Osteoblast (primary cell): ENCODE results near the gene DHRS1. TPM values are rescaled to one million over a fixed set of nuclear protein-coding genes. Genes with fewer than 3 reads are reported as not detected.

Experiments used
- DNase-seq: peaks from one replicate; pipeline ENCODE4 v3.0.0; 2011; ENCODE audit warnings: low spot score, mixed read lengths; ENCODE audit not compliant: insufficient read length; ENCODE audit errors: missing footprints
- H2AFZ ChIP-seq: 2 replicates; pipeline ENCODE4 v1.6.0; 2011; ENCODE audit warnings: mild to moderate bottlenecking, low read length
- H3K27ac ChIP-seq: 2 replicates; pipeline ENCODE4 v1.5.1; 2011; ENCODE audit warnings: mild to moderate bottlenecking, low read depth, low read length, moderate library complexity
- H3K27me3 ChIP-seq: 2 replicates; pipeline ENCODE4 v1.6.0; 2012; ENCODE audit warnings: mild to moderate bottlenecking, control low read depth, inconsistent platforms, low read length, moderate library complexity; ENCODE audit not compliant: insufficient read depth
- H3K36me3 ChIP-seq: 2 replicates; pipeline ENCODE4 v1.5.1; 2011; ENCODE audit warnings: mild to moderate bottlenecking, low read length, control low read depth, moderate library complexity; ENCODE audit not compliant: insufficient read depth
- H3K4me1 ChIP-seq: 2 replicates; pipeline ENCODE4 v1.5.1; 2011; ENCODE audit warnings: mild to moderate bottlenecking, low read length, control low read depth, moderate library complexity; ENCODE audit not compliant: insufficient read depth
- H3K4me2 ChIP-seq: 2 replicates; pipeline ENCODE4 v1.6.0; 2011; ENCODE audit warnings: mild to moderate bottlenecking, low read length; ENCODE audit not compliant: insufficient read depth
- H3K4me3 ChIP-seq: fragments of 200-600 bp; sonication (generic); 3 replicates; pipeline ENCODE4 v1.5.1; 2012; ENCODE audit warnings: mild to moderate bottlenecking, low read length, inconsistent platforms; ENCODE audit not compliant: insufficient read depth
- H3K79me2 ChIP-seq: 2 replicates; pipeline ENCODE4 v1.6.0; 2012; ENCODE audit warnings: mild to moderate bottlenecking, low read length, control low read depth, inconsistent platforms; ENCODE audit not compliant: insufficient read depth
- H3K9me3 ChIP-seq: 2 replicates; pipeline ENCODE4 v1.5.1; 2011; ENCODE audit warnings: low read depth, low read length, control low read depth
- H4K20me1 ChIP-seq: 2 replicates; pipeline ENCODE4 v1.6.0; 2012; ENCODE audit warnings: mild to moderate bottlenecking, low read length, control low read depth; ENCODE audit not compliant: insufficient read depth
- total RNA-seq: library from RNA; depleted of rRNA; stranded (reverse); fragments of >200 nt; gene quantifications from 2 replicates; pipeline ENCODE4 v1.2.3, GENCODE V29; 2012
- TF ChIP-seq, protein P1 (sequence below): IDR thresholded peaks from 2 replicates; pipeline ENCODE4 v1.5.1; 2011; ENCODE audit warnings: mild to moderate bottlenecking, low read depth, low read length, moderate library complexity; ENCODE audit errors: extremely low read depth

Gene DHRS1
- total RNA-seq, 1 donor = 9.8 TPM

DNA sequence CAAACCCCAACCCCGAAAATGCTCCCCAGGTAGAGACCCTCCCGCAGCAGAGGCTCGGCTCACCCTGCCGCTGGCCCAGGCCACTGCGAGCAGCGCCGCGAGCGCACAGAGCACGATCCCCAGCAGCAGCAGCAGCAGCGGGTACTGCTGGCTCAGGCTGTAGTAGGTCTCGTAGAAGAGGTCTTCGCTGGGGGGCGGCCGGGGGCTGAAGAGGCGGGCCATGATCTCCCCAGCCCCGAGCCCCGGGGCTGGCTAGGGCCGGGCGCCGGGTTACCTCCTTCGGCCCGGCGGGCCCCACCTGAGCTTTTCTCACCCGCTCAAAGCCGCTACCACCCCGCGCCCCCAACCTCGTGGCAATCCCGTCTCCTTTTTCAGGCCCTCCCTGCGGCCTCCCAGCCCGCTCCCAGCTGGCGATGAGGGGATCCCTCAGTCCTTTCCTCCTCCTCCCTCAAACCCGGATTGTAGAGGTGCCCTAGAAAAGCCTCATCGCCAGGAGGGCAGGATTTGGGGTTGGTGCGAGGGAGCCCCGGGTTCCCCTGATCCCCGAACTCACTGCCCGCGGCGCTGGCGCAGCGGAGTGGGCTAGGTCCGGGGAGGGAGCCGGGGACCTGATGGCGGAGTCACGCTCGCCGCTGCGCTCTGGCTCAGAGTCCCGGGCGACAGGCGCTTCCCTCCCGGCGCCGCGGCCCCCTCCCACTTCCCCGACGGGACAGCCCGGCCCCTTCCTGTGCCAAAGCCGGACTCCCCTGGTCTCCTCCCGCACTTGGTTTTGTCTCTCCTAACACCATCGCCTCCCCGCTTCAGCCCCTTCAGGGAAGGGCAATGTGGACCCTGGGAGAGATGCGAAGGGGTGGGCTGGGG lies 35.1 kb upstream of the DHRS1 start, which contains the start of gene ADCY4:
Gene ADCY4 (minus strand): TSS at position 641 of the 861 bp plus-strand sequence. CDS start 419 bp downstream, at position 222.
- H3K4me2 ChIP-seq = peak within 1 kb of the TSS; percentile 93
- peak within 1 kb of the TSS; percentile 54 for H3K27ac ChIP-seq
- no peaks in the 10 kb centered on the region for H4K20me1 ChIP-seq
- peaks cover 4% of the 10 kb centered on the region for H3K79me2 ChIP-seq
- no peaks in the 10 kb centered on the region for H3K27me3 ChIP-seq
- no peaks in the 10 kb centered on the region for H3K36me3 ChIP-seq
- peak; percentile 92 for DNase-seq
- H3K9me3 ChIP-seq = no peaks in the 10 kb centered on the region
- TF ChIP-seq, protein P1, sequence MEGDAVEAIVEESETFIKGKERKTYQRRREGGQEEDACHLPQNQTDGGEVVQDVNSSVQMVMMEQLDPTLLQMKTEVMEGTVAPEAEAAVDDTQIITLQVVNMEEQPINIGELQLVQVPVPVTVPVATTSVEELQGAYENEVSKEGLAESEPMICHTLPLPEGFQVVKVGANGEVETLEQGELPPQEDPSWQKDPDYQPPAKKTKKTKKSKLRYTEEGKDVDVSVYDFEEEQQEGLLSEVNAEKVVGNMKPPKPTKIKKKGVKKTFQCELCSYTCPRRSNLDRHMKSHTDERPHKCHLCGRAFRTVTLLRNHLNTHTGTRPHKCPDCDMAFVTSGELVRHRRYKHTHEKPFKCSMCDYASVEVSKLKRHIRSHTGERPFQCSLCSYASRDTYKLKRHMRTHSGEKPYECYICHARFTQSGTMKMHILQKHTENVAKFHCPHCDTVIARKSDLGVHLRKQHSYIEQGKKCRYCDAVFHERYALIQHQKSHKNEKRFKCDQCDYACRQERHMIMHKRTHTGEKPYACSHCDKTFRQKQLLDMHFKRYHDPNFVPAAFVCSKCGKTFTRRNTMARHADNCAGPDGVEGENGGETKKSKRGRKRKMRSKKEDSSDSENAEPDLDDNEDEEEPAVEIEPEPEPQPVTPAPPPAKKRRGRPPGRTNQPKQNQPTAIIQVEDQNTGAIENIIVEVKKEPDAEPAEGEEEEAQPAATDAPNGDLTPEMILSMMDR = no peak
- peak within 1 kb of the TSS; percentile 78 for H2AFZ ChIP-seq
- peaks cover 31% of the 10 kb centered on the region for H3K4me1 ChIP-seq
- H3K4me3 ChIP-seq = peak within 1 kb of the TSS; percentile 79

DNA sequence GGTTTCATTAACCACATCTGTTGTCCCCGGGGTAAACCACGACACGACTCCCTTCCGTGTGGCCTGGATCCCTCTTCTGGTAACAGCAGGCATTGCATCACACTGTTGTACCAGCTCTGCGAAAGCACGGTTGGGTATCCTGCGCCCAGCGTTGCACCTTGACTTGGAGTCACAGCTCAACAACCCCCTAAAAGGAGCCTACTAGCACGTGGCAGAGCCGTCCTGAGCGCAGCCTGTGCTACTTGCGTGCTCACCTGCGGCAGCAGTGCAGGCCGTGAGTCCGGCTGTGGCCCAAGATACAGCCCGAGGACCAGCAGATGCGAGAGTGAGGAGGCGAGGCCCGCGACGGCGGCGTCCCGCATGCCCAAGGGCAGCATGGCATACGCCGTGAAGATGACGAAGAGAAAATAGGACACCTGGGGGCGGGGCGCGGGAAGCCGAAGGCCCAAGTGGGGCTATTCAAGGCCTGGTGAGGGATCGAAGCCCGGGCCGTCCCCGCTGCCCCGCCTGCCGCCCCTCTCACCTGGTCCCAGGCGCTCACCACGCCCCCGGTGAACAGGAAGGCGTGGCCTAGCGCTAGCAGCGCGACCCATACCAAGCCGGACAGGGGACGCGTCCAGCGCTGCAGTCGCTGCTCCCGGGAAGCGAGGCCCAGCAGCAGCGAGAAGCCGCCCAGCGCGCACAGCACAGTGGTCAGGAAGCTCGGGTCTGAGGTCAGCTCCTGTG lies 32.9 kb upstream of the DHRS1 start:
- Histone ChIP-seq H3K27ac (no peak overlapping the region), H3K27me3 (no peaks in the 10 kb centered on the region), H3K4me2 (peak overlapping the region; percentile 93), H3K36me3 (no peaks in the 10 kb centered on the region), H3K9me3 (no peaks in the 10 kb centered on the region), H4K20me1 (no peaks in the 10 kb centered on the region), H3K4me3 (peak overlapping the region; percentile 41), H2AFZ (peak overlapping the region; percentile 15), H3K79me2 (peaks cover 4% of the 10 kb centered on the region), H3K4me1 (peaks cover 24% of the 10 kb centered on the region)
- peak; percentile 98 for DNase-seq
- TF ChIP-seq, protein P1 = peak; percentile 69

DNA sequence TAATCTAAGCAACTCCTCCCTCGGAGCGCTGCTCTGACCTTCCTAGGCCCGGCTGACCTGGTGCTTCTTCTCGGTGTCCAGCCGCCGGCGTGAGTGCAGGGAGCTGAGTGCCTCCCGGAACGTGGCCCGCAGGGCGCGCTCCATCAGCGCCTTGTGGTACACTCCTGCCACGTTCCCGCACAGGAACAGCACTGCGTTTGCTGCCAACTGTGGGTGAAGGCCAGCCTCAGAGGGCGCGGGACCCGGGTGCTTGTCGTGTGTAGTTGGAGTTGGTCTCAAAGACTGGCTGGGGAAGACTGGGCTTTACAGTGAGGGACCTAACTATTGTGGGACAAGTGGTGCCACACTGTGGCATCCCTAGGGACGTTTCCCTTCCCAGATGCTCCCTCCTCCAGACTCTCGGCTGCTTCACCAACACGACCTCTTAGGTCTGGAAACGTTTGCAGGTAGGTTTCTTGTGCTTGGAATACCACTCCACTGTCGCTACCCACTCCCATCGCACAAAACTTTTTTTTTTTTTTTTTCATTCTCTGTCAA lies 32.2 kb upstream of the DHRS1 start:
- peaks cover 24% of the 10 kb centered on the region for H3K4me1 ChIP-seq
- H3K9me3 ChIP-seq = no peaks in the 10 kb centered on the region
- H3K4me3 ChIP-seq = no peak overlapping the region
- H3K27me3 ChIP-seq = no peaks in the 10 kb centered on the region
- no peaks in the 10 kb centered on the region for H3K36me3 ChIP-seq
- H3K27ac ChIP-seq = no peak overlapping the region
- peak overlapping the region; percentile 93 for H3K4me2 ChIP-seq
- TF ChIP-seq, protein P1 = no peak
- peak; percentile 81 for DNase-seq
- H3K79me2 ChIP-seq = peaks cover 4% of the 10 kb centered on the region
- no peak overlapping the region for H2AFZ ChIP-seq
- H4K20me1 ChIP-seq = no peaks in the 10 kb centered on the region
